ENCODE results near the gene CABP2.

CABP2 gene

GRCh38 chr11:67535561-67535960, 12.3 kb upstream of the CABP2 start:
- H3K27me3 ChIP-seq (ENCODE audit: control insufficient read depth in 1 of 2, insufficient read depth in 2 of 2, low read length in 2 of 2) = no peaks in the 10 kb centered on the region
- H3K9me3 ChIP-seq (ENCODE audit: low read length) = no peaks in the 10 kb centered on the region
- no peak overlapping the region for H3K9ac ChIP-seq (ENCODE audit: low read length)
- no peaks in the 10 kb centered on the region for H3K36me3 ChIP-seq (ENCODE audit: insufficient read depth, low read length)
- H3K4me3 ChIP-seq (ENCODE audit: low read depth in 1 of 2, low read length in 2 of 2) = no peak overlapping the region
- no peak overlapping the region for H3K27ac ChIP-seq (ENCODE audit: low read depth, low read length)
- H3K4me1 ChIP-seq (ENCODE audit: insufficient read depth, low read length) = no peaks in the 10 kb centered on the region

DNA sequence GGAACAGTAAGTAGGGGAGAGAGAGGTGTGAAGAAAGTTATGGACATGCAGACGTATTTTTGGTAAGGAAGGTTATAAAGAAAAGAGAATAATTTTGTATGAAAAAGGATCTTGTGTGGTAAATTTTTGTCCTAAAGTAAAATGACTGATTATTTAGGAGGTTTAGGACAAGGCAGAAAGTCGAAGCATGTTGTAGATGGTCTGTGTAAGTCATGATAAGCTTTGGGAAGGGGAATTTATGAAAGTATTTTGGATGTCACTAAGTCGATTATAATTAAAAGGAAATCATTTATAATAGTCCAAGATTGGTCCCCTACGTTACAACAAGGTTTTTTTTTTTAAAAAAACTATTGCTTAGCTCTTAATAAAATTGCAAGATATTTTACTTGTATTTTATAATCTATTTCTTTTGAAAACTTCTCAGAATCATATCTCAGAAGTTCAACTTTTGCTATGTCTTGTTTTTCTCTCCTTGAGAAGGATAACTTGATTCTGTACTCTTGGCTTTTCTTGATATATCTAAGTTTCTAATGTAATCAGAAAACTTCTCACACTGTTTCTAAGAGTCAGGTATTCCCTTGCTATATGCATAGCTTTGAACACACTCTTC, 10.9 kb upstream of the CABP2 start:
- no peaks in the 10 kb centered on the region for H3K36me3 ChIP-seq (ENCODE audit: insufficient read depth, low read length)
- H3K27ac ChIP-seq (ENCODE audit: low read depth, low read length) = no peak overlapping the region
- H3K9ac ChIP-seq (ENCODE audit: low read length) = no peak overlapping the region
- H3K4me1 ChIP-seq (ENCODE audit: insufficient read depth, low read length) = no peaks in the 10 kb centered on the region
- no peak overlapping the region for H3K4me3 ChIP-seq (ENCODE audit: low read depth in 1 of 2, low read length in 2 of 2)
- H3K27me3 ChIP-seq (ENCODE audit: control insufficient read depth in 1 of 2, insufficient read depth in 2 of 2, low read length in 2 of 2) = no peaks in the 10 kb centered on the region
- H3K9me3 ChIP-seq (ENCODE audit: low read length) = no peaks in the 10 kb centered on the region

- Histone ChIP-seq H3K27me3 (ENCODE audit: control insufficient read depth in 1 of 2, insufficient read depth in 2 of 2, low read length in 2 of 2) (no peaks in the 10 kb centered on the region), H3K4me1 (ENCODE audit: insufficient read depth, low read length) (no peaks in the 10 kb centered on the region), H3K27ac (ENCODE audit: low read depth, low read length) (no peak overlapping the region), H3K4me3 (ENCODE audit: low read depth in 1 of 2, low read length in 2 of 2) (no peak overlapping the region), H3K9ac (ENCODE audit: low read length) (no peak overlapping the region), H3K36me3 (ENCODE audit: insufficient read depth, low read length) (no peaks in the 10 kb centered on the region), H3K9me3 (ENCODE audit: low read length) (no peaks in the 10 kb centered on the region)
These were observed 9.6 kb upstream of the CABP2 start for GRCh38 chr11:67532889-67533288.

DNA sequence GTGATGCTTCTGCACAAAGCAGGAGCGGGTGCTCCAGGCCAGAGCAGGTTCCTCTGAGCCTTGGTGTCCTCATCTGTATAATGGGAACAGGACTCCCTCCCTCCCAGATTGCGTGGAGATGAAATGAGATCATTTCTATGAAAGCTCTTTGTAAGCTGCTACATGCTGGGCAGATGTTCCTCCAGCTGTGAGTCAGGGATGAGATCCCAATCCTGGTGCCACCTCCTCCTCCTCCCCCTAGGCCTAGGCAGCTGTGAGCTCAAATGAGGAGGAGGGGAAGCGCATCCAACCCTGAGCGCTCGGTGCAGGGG, 7.0 kb upstream of the CABP2 start:
- H3K27ac ChIP-seq (ENCODE audit: low read depth, low read length) = no peak overlapping the region
- no peaks in the 10 kb centered on the region for H3K4me1 ChIP-seq (ENCODE audit: insufficient read depth, low read length)
- H3K4me3 ChIP-seq (ENCODE audit: low read depth in 1 of 2, low read length in 2 of 2) = no peak overlapping the region
- H3K9me3 ChIP-seq (ENCODE audit: low read length) = no peaks in the 10 kb centered on the region
- H3K9ac ChIP-seq (ENCODE audit: low read length) = no peak overlapping the region
- peaks cover 0 to 3% of the 10 kb centered on the region in 2 donors for H3K27me3 ChIP-seq (ENCODE audit: control insufficient read depth in 1 of 2, insufficient read depth in 2 of 2, low read length in 2 of 2)
- H3K36me3 ChIP-seq (ENCODE audit: insufficient read depth, low read length) = no peaks in the 10 kb centered on the region

DNA sequence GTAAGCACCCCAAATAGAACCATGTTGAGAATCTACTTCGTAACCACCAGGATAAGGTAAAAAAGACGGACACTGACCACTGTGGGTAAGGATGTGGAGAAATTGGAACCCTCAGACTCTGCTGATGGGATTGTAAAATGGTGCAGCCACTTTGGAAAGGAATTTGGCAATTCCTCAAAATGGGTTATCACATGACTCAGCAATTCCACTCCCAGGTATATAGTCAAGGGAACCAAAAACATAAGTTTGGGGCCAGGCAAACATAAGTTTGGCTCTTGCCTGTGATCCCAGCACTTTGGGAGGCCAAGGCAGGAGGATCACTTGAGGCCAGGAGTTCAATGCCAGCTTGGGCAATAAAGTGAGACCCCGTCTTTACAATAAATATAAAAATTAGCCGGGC, 5.1 kb upstream of the CABP2 start:
- Histone ChIP-seq H3K36me3 (ENCODE audit: insufficient read depth, low read length) (no peaks in the 10 kb centered on the region), H3K27me3 (ENCODE audit: control insufficient read depth in 1 of 2, insufficient read depth in 2 of 2, low read length in 2 of 2) (peaks cover 0 to 7% of the 10 kb centered on the region in 2 donors), H3K4me3 (ENCODE audit: low read depth in 1 of 2, low read length in 2 of 2) (no peak overlapping the region), H3K27ac (ENCODE audit: low read depth, low read length) (no peak overlapping the region), H3K9ac (ENCODE audit: low read length) (no peak overlapping the region), H3K4me1 (ENCODE audit: insufficient read depth, low read length) (no peaks in the 10 kb centered on the region), H3K9me3 (ENCODE audit: low read length) (no peaks in the 10 kb centered on the region)

DNA sequence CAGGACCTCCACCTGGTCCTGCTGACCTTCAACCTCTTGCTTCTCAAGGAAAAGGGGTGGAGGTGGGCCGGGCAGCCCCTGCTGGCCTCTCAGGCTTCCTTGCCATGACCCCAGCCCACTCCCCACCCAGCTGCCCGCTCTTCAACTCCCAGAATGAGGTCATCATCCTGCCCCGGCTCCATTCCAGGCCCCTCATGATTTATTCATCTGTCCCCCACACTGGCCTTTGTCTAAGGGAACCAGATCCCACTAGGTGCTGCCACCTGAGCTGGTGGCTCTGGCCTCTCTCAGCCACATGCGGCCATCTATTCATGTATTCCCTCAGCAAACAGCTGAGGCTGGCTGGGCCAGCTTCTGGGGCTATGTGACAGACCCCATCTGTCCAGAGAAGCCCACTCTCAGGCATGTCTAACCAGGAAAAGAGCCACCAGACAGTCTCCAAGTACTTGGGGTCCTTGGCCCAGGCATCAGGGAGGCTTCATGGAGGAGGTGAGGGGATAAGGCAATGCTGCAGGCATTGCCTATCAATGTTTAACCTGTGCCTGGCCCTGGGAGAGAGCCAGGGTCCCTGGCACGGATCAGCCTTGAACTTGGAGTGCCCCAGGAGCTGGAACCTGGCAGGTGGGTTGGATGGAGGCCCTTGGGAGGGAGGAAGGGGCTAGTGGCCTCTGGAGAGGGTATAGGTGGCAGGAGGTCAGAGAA, 2.2 kb upstream of the CABP2 start:
- no peaks in the 10 kb centered on the region for H3K36me3 ChIP-seq (ENCODE audit: insufficient read depth, low read length)
- H3K27ac ChIP-seq (ENCODE audit: low read depth, low read length) = no peak overlapping the region
- no peaks in the 10 kb centered on the region for H3K4me1 ChIP-seq (ENCODE audit: insufficient read depth, low read length)
- no peak overlapping the region for H3K4me3 ChIP-seq (ENCODE audit: low read depth in 1 of 2, low read length in 2 of 2)
- H3K27me3 ChIP-seq (ENCODE audit: control insufficient read depth in 1 of 2, insufficient read depth in 2 of 2, low read length in 2 of 2) = peaks cover 0 to 7% of the 10 kb centered on the region in 2 donors
- no peaks in the 10 kb centered on the region for H3K9me3 ChIP-seq (ENCODE audit: low read length)
- H3K9ac ChIP-seq (ENCODE audit: low read length) = no peak overlapping the region

DNA sequence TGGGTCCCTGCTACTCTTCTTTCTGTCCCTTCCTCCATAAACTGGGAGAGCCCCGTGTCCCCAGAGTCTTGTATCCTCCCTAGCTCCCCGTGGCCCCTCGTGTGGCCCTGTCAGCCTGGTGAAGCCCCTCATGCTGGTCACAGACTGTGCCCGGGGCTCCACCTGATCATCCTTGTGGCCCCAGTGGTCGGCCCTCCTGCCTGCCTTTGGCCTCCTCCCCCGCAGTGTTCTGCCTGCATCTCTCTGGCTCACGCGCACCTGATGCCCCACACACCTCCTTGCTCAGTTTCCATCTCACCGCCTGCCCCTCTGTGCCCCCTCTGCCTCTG, 1.2 kb upstream of the CABP2 start:
- Histone ChIP-seq H3K4me3 (ENCODE audit: low read depth in 1 of 2, low read length in 2 of 2) (no peak overlapping the region), H3K9ac (ENCODE audit: low read length) (no peak overlapping the region), H3K27me3 (ENCODE audit: control insufficient read depth in 1 of 2, insufficient read depth in 2 of 2, low read length in 2 of 2) (peaks cover 0 to 7% of the 10 kb centered on the region in 2 donors), H3K36me3 (ENCODE audit: insufficient read depth, low read length) (no peaks in the 10 kb centered on the region), H3K4me1 (ENCODE audit: insufficient read depth, low read length) (no peaks in the 10 kb centered on the region), H3K27ac (ENCODE audit: low read depth, low read length) (no peak overlapping the region), H3K9me3 (ENCODE audit: low read length) (no peaks in the 10 kb centered on the region)

GRCh38 chr11:67523556-67524479, 572 bp upstream of the CABP2 start:
- Histone ChIP-seq H3K9ac (ENCODE audit: low read length) (no peak overlapping the region), H3K9me3 (ENCODE audit: low read length) (no peaks in the 10 kb centered on the region), H3K4me1 (ENCODE audit: insufficient read depth, low read length) (no peaks in the 10 kb centered on the region), H3K36me3 (ENCODE audit: insufficient read depth, low read length) (no peaks in the 10 kb centered on the region), H3K27me3 (ENCODE audit: control insufficient read depth in 1 of 2, insufficient read depth in 2 of 2, low read length in 2 of 2) (peaks cover 0 to 7% of the 10 kb centered on the region in 2 donors), H3K27ac (ENCODE audit: low read depth, low read length) (no peak overlapping the region), H3K4me3 (ENCODE audit: low read depth in 1 of 2, low read length in 2 of 2) (no peak overlapping the region)

DNA sequence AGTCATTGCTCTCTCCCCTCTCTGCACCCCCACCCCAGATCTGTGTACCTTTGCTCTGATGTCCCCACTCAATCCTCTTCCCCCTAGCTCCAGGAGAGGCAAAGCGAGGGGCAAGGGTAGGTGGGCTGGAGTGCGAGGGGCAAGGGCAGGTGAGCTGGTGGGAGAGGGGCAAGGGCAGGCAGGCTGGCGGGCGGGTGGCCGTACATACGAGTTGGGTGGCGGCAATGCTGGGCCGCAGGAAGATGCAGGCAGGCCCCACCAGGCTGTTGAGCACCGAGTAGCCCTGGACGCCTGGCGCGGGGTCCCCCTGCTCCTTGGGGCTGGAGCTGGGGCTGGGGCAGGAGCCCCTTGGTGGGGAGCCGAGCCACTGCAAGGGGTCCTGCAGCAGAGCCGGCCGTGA, 908 bp downstream of the CABP2 start:
- H3K9me3 ChIP-seq (ENCODE audit: low read length) = no peaks in the 10 kb centered on the region
- no peaks in the 10 kb centered on the region for H3K36me3 ChIP-seq (ENCODE audit: insufficient read depth, low read length)
- no peaks in the 10 kb centered on the region for H3K4me1 ChIP-seq (ENCODE audit: insufficient read depth, low read length)

GRCh38 chr11:67521924-67522323, 1.3 kb downstream of the CABP2 start:
- H3K27ac ChIP-seq (ENCODE audit: low read depth, low read length) = no peak overlapping the region
- H3K9me3 ChIP-seq (ENCODE audit: low read length) = no peaks in the 10 kb centered on the region
- no peak overlapping the region for H3K9ac ChIP-seq (ENCODE audit: low read length)
- H3K27me3 ChIP-seq (ENCODE audit: control insufficient read depth in 1 of 2, insufficient read depth in 2 of 2, low read length in 2 of 2) = peaks cover 0 to 7% of the 10 kb centered on the region in 2 donors
- H3K4me1 ChIP-seq (ENCODE audit: insufficient read depth, low read length) = no peaks in the 10 kb centered on the region
- no peaks in the 10 kb centered on the region for H3K36me3 ChIP-seq (ENCODE audit: insufficient read depth, low read length)
- no peak overlapping the region for H3K4me3 ChIP-seq (ENCODE audit: low read depth in 1 of 2, low read length in 2 of 2)

More for the DNA sequence above, 908 bp downstream of the CABP2 start:
- Histone ChIP-seq H3K4me3 (ENCODE audit: low read depth in 1 of 2, low read length in 2 of 2) (no peak overlapping the region), H3K27ac (ENCODE audit: low read depth, low read length) (no peak overlapping the region), H3K9ac (ENCODE audit: low read length) (no peak overlapping the region), H3K27me3 (ENCODE audit: control insufficient read depth in 1 of 2, insufficient read depth in 2 of 2, low read length in 2 of 2) (peaks cover 0 to 7% of the 10 kb centered on the region in 2 donors)

DNA sequence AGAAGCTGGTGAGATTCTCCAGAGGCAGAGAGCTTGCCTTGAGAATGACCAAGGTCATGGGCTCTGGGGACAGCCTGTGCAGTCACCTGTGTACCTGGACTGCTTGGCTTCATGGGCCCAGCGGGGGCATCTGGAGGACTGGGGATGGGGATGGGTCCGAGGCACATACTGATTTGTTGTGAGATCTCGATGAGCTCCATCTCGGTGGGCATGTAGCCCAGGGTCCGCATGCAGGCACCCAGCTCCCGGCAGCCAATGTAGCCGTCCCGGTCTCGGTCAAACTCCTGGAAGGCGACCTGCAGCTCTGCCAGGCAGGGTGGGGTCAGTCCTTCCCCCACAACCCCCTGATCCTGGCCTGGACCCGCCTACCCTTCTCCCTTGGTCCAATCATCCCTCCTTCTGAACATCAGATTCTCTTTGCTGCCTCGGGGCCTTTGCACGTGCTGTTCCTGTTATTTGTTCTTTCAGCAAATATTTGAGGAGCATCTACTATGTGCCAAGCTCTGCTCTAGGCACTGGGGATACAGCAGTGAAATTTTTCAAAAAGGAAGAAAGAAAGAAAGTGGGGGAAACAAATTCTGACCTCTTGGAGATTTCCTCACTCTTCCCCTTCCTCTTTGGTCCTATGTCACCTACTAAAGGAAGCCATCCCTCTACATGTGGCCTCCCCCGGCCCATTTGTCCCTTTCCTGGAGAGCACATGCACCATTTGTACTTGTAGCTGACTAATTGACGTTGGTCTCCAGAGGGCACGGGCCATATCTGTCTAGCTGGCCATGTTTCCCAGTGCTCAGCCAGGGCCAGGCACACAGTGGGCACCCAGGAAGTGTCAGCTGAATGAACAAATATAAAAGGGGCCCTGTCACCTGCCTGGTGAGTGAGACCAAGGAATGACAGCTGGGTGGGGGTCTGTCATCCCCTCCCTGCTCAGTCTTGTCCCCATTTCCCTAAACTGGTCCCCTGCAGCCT, 2.1 kb downstream of the CABP2 start:
- no peak overlapping the region for H3K27ac ChIP-seq (ENCODE audit: low read depth, low read length)
- H3K4me3 ChIP-seq (ENCODE audit: low read depth in 1 of 2, low read length in 2 of 2) = no peak overlapping the region
- H3K4me1 ChIP-seq (ENCODE audit: insufficient read depth, low read length) = no peaks in the 10 kb centered on the region
- H3K36me3 ChIP-seq (ENCODE audit: insufficient read depth, low read length) = no peaks in the 10 kb centered on the region
- peaks cover 0 to 7% of the 10 kb centered on the region in 2 donors for H3K27me3 ChIP-seq (ENCODE audit: control insufficient read depth in 1 of 2, insufficient read depth in 2 of 2, low read length in 2 of 2)
- H3K9me3 ChIP-seq (ENCODE audit: low read length) = no peaks in the 10 kb centered on the region
- no peak overlapping the region for H3K9ac ChIP-seq (ENCODE audit: low read length)

Measured in muscle layer of colon (tissue), 2 donors.